Epithelial cell of prostate (primary cell): ENCODE measurements around the gene FXYD7.
"Not testable (repeated sequence)": the region's sequence is repeated elsewhere in the genome, so short reads cannot be mapped to it uniquely, and the experiment has no call there.

Experiments
- DNase-seq: peaks from one replicate; pipeline ENCODE4 v3.0.0-alpha.2; 2011; ENCODE audit warnings: low read depth, low spot score
- H3K27ac ChIP-seq: fragments of 450-650 bp; 2 replicates; pipeline ENCODE4 v1.5.1; 2017; ENCODE audit warnings: mild to moderate bottlenecking

FXYD7 gene

DNA sequence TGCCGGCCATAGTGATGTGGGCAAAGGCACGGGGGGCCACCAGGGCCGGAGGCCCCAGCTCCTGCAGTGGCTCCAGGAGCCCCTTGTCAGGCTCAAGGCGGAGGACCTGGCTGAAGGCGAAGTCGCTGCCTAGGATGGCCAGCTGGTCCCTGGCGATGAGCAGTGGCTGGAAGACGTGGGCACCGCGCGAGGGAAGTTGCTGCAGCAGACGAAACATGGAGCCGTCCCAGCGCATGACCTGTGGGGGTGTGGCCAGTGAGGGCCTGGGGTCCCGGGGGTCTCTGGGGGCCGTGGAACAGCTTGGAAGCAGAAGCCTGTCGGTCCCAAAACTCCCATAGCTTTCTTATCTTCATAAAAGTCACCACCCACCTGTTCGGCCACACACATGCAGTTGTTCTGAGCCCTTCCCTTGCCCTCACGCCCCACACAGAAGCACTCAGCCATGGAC, 17.8 kb upstream of the FXYD7 start:
- H3K27ac ChIP-seq: no peak overlapping the region
- no peak for DNase-seq

DNA sequence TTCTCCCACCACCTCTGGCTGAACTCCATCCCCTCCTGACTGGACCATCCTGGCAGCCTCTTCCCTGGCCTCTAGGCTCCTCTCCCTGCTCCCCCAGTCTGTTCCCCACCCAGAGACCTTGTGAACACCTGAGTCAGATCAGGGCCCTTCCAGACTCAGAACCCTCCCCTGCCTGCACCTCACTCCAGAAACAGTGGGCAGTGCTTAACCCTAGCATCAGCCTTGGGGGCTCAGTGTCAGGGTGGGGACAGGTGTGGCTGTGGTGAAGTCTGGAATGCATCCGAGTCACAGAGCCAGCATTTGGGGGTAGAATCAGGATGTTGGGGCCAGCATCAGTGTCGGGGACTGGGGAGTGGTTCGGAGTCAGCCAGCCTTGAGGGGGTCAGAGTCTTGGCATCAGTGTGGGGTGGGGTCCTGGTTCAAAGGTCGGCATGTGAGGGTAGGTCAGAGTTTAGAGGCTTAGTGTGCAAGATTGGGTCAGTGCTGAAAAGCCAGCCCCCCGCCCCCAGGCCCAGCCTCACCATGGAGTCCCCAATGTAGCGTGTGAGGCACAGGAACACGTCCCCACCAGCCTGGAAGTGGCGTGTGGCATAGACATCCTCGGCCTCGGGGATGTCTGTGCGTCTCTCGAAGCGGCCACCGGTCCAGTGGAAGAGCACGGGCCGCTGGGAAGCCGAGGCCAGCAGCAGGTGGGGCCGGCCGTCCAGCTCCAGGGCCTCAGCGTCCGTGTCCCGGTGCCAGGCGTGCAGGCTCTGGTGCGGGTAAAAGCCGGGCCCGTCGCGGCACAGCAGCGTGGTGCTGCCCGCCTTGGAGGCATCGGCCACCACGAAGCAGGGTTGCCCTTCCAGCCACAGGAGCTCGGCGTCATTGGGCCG, 17.1 kb upstream of the FXYD7 start:
- DNase-seq: no peak

DNA sequence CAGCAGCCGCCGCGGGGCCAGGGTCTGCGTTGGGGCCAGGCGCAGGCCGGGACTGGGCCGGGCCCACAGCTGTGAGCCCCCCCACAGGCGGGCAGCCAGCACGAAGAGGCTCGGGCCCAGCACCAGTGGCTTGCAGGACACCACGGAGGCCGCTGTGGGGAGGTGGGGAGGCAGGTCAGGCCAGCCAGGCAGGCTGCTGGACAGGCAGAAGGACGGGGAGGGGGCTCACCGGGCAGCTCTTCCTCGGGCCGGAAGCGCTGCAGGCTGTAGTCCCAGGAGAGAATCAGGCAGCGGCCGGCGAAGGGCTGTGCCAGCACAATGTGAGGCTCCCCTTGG, 16.5 kb upstream of the FXYD7 start:
- DNase-seq: no peak
- H3K27ac ChIP-seq: no peak overlapping the region

More for the DNA sequence above, 17.1 kb upstream of the FXYD7 start:
- no peak overlapping the region for H3K27ac ChIP-seq

- no peak for DNase-seq
- peak overlapping the region; percentile 35 for H3K27ac ChIP-seq
Measured at GRCh38 chr19:35127871-35128270, 15.2 kb upstream of the FXYD7 start.

GRCh38 chr19:35128398-35129057, 14.5 kb upstream of the FXYD7 start:
- no peak for DNase-seq
- H3K27ac ChIP-seq: no peak overlapping the region

- DNase-seq, H3K27ac ChIP-seq: not testable (repeated sequence)
Measured at GRCh38 chr19:35129724-35130274, 13.3 kb upstream of the FXYD7 start.

DNA sequence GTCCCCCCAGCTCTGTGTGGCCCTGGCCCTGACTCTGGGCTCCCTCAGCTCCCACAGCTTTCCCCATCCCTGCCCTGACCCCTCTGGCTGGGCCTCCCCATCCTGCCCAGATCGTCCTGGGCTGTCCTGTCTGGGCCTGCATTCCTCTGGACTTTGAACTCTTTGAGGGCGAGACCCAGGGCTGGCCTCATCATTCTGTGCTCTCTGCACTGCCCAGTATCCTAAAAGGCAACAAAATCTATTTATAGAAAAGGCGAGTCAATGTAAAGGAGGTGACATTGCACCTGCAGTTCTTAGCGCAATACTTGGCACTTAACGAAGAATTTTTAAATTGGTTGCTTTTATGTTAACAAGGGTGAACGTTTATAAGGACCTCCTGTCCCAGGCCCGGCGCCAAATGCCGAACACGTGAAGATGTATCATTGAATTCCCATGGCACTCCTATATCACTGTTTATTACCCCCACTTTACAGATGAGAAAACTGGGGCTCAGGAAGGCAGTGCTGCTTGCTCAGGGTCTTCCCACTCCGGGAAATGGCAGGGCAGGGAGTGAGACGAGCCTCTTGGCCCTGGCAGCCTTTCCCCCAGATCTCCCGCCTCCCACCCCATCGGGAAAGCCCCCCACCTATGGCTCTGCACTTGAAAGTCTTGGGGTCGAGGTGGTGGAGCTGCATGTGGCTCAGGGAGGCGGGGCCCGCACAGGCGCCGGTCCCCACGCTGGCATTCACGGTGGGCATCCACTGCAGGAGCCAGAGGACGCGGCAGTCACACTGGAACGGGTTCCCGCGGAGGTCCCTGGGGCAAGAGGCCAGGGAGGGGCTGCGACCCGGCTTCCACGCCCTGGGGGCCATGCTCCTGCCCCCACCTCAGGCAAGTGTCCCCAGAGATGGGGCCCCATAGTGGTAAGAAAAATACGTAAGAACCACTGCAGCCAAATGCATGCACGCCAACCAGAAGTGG, 12.0 kb upstream of the FXYD7 start:
- no peak overlapping the region for H3K27ac ChIP-seq
- no peak for DNase-seq

DNA sequence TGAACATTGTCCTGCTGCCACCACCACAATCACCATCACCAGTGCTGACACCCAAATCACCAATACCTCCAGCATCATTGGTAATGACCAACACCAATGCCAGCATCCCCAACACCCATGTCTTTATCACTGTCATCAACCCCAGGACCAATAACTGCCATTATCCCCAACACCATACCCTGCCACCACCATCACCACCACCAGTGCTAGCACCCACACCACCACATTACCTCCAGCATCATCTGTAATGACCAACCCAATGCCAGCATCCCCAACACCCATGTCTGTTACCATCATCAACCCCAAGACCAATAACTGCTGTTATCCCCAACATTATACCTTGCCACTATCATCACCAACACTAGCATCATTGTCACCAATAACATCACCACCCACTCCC, 10.8 kb upstream of the FXYD7 start:
- no peak overlapping the region for H3K27ac ChIP-seq
- no peak for DNase-seq

- DNase-seq: no peak
- H3K27ac ChIP-seq: no peak overlapping the region
Measured at GRCh38 chr19:35133826-35134225, 9.2 kb upstream of the FXYD7 start.

GRCh38 chr19:35134601-35135242, 8.3 kb upstream of the FXYD7 start, which contains the start of gene LGI4:
Gene LGI4 (minus strand): TSS chr19:35135059. CDS start chr19:35134680, 379 bp downstream.
- no peak for DNase-seq
- no peak within 1 kb of the TSS for H3K27ac ChIP-seq

- DNase-seq: no peak
- no peak overlapping the region for H3K27ac ChIP-seq
Measured at GRCh38 chr19:35135389-35135909, 7.6 kb upstream of the FXYD7 start.

- no peak overlapping the region for H3K27ac ChIP-seq
- no peak for DNase-seq
Measured at GRCh38 chr19:35136231-35136630, 6.8 kb upstream of the FXYD7 start.

- no peak for DNase-seq
- no peak overlapping the region for H3K27ac ChIP-seq
Measured at GRCh38 chr19:35136977-35137702, 5.9 kb upstream of the FXYD7 start.

DNA sequence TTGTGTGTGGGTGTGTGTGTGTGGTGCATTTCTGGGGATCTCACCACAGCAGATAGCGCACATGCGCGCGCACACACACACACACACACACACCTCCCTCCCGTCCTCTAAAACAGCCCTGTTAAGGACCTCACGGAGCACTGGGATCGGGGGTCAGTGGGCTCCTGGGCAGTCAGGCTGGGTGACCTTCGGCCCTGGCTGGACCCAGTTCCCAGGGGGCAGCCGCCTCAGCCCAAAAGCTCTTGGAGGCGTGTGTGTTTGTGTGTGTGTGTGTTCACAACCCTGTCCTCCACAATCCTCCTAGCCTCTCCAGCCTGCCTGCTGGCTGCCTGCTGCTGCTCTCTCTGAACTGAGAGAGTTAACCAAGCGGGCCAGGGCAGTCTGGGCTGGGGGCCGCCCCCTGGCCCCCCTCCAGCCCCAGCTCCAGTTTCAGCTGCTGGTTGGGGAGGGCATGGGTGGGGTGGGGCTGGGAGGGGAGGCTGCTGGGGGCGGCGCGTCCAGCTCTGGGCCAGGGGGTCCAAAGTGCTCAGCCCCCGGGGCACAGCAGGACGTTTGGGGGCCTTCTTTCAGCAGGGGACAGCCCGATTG, 4.7 kb upstream of the FXYD7 start, which contains the start of gene FXYD1:
Gene FXYD1 (plus strand): TSS at position 520 of the 588 bp plus-strand sequence. CDS start 1,256 bp downstream, outside the sequence.
- no peak for DNase-seq

DNA sequence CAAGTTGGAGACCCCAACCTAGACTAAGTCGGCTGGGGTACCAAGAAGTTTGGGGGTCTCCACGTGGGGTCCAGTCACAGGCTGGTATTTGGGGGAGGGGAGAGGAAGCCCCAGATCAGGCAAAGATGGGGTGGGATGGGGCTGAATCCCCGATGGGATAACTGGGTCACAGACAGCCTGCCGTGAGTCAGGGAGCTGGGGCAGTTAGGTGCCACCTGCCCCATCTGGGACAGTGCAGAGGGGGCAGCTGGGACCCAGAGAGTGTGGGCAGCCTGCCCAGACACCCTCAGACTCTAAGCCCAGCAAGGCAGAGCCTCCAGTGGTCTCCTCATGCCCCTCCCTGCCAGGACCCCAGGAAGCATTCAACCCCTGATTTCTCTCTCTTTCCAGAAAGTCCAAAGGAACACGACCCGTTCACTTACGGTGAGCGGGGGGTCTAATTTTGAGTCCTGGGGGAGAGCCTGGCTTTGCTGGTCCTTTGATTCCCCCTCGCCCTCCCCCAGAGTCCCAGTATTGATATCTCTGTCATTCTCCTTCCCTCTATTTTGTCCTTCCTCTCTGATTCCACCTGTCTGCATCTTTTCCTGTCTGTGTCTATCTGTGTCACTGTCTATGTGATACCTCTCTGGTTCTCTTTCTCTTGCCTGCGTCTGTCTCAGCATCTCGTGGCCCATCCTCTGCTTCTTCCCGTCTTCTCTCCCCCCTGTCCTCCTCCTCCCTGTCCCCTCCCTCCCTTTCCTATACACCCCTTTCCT, 2.7 kb upstream of the FXYD7 start:
- DNase-seq: no peak
- H3K27ac ChIP-seq: no peak overlapping the region

More for the DNA sequence above, 4.7 kb upstream of the FXYD7 start, which contains the start of gene FXYD1:
- H3K27ac ChIP-seq: no peak within 1 kb of the TSS

GRCh38 chr19:35140962-35141836, 1.9 kb upstream of the FXYD7 start:
- DNase-seq: peak; percentile 70
- no peak overlapping the region for H3K27ac ChIP-seq
